Retinal pigment epithelial cell (primary cell): Measurements from ENCODE around the gene HSPA12A.
A peak's percentile ranks its signal among the peaks of the same experiment; 100 is the strongest.

Experiments
- DNase-seq: peaks from one replicate; pipeline ENCODE4 v3.0.0-alpha.2; 2010; ENCODE audit warnings: low read depth
- H3K4me3 ChIP-seq: 2 replicates; pipeline ENCODE4 v1.5.1; 2011; ENCODE audit warnings: mild to moderate bottlenecking, low read length, control low read depth, moderate library complexity
- CTCF ChIP-seq: conservative IDR thresholded peaks from 2 replicates; pipeline ENCODE4 v1.5.1; 2011; ENCODE audit warnings: low read depth, low read length, control low read depth, inconsistent platforms

HSPA12A gene

GRCh38 chr10:116742367-116743265 lies at the start of gene HSPA12A:
HSPA12A (minus strand) TSS chr10:116742566; CDS start chr10:116742469, 97 bp downstream.
- peak within 1 kb of the TSS; percentile 42 for H3K4me3 ChIP-seq
- DNase-seq = peak; percentile 40
- TF ChIP-seq CTCF = no peak

- no peak for TF ChIP-seq CTCF
- no peak overlapping the region for H3K4me3 ChIP-seq
- DNase-seq = no peak
Observed at GRCh38 chr10:116791241-116791640, 48.9 kb upstream of the HSPA12A start.

- DNase-seq = peak; percentile 9
- H3K4me3 ChIP-seq = peak overlapping the region; percentile 19
- peak; percentile 98 for TF ChIP-seq CTCF
Observed at GRCh38 chr10:116787893-116788665, 45.7 kb upstream of the HSPA12A start.

- DNase-seq = no peak
- TF ChIP-seq CTCF = no peak
- no peak overlapping the region for H3K4me3 ChIP-seq
Observed at GRCh38 chr10:116787053-116787659, 44.8 kb upstream of the HSPA12A start.

GRCh38 chr10:116785867-116786266 lies 43.5 kb upstream of the HSPA12A start:
- no peak for DNase-seq
- no peak for TF ChIP-seq CTCF
- no peak overlapping the region for H3K4me3 ChIP-seq

GRCh38 chr10:116785282-116785681 lies 42.9 kb upstream of the HSPA12A start:
- no peak overlapping the region for H3K4me3 ChIP-seq
- no peak for DNase-seq
- TF ChIP-seq CTCF = no peak
